GM18868 (cell line): ENCODE results near the gene SULT1A3.
A peak's percentile ranks its signal among the peaks of the same experiment; 100 is the strongest.
"Not testable (repeated sequence)": the region's sequence is repeated elsewhere in the genome, so short reads cannot be mapped to it uniquely, and the experiment has no call there.

ENCODE experiments used
- ATAC-seq: cut with Tn5 transposase; IDR thresholded peaks from one replicate; pipeline ENCODE4 v1.9.1; 2021; ENCODE audit warnings: mild to moderate bottlenecking, moderate library complexity; ENCODE audit not compliant: unreplicated experiment

The SULT1A3 gene

DNA sequence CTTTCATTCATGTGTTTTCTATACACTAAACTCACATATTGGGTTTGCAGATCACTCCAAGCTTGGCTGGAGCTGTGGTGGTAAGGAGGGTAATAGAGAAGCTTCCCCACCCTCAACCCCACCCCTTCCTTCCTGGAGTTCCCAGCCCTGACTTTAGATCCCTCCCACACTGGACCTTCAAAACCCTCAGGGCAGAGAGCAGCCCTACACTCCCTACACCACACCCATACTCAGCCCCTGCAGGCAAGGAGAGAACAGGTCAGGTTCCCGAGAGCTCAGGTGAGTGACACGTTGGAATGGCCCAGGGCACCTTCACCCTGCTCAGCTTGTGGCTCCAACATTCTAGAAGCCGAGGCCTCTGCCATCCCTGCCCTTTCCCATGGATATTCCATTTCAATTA, at the start of gene SULT1A3:
SULT1A3 (plus strand) TSS at position 207 of the 400 bp plus-strand sequence. CDS start 1,474 bp downstream, outside the sequence.
- not testable (repeated sequence) for ATAC-seq

GRCh38 chr16:30151091-30151490, 48.0 kb upstream of the SULT1A3 start:
- ATAC-seq, result no peak

DNA sequence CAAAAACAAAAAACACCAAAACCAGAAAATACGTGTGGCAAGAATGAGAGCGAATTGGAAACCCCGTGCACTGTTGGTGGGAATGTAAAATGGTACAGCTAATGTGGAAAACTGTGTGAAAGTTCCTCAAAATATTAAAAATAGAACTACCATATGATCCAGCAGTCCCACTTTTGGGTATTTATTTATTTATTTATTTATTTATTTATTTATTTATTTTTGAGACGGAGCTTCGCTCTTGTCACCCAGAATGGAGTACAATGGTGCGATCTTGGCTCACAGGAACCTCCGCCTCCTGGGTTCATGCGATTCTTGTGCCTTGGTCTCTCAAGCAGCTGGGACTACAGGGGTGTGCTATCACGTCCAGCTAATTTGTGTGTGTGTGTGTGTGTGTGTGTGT, 46.5 kb upstream of the SULT1A3 start:
- no peak for ATAC-seq

DNA sequence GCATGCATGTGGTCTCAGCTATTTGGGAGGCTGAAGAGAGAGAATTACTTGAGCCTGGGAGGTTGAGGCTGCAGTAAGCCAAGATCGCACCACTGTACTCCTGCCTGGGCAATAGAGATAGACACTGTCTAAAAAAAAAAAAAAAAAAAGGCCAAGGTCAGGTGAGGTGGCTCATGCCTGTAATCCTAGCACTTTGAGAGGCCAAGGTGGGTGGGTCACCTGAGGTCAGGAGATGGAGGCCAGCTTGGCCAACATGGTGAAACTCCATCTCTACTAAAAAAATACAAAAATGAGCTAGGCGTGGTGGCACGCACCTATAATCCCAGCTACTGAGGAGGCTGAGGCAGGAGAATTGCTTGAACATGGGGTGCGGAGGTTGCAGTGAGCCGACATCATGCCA, 43.9 kb upstream of the SULT1A3 start:
- no peak for ATAC-seq

GRCh38 chr16:30157214-30157613, 41.8 kb upstream of the SULT1A3 start:
- ATAC-seq, result no peak

- no peak for ATAC-seq
Observed at GRCh38 chr16:30163538-30163937, 35.5 kb upstream of the SULT1A3 start.

DNA sequence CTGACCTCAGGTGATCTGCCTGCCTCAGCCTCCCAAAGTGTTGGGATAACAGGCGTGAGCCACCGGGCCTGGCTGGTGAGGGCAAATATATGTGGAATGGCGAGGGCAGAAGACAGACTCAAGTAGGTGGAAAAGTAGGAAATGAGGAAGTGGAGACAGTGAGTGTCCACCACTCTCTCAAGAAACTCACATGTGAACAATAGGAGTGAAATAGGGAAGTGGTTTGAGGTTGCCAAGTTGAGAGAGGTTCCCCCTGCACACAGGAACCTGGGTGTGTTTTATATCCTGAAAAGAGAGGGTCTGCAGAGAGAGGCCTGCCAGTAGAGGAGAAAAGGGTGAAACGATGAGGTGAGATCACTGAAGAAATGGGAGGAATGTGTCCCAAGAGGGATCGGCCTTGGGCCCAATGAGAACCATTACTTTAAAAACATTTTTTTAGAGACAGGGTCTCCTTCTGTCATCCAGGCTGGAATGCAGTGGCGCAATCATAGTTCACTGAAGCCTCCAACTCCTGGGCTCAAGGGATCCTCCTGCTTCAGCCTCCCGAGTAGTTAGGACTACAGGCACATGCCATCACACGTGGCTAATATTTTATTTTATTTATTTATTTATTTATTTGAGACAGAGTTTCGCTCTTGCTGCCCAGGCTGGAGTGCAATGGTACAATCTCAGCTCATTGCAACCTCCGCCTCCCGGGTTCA, 32.7 kb upstream of the SULT1A3 start:
- ATAC-seq, result peak; percentile 67

DNA sequence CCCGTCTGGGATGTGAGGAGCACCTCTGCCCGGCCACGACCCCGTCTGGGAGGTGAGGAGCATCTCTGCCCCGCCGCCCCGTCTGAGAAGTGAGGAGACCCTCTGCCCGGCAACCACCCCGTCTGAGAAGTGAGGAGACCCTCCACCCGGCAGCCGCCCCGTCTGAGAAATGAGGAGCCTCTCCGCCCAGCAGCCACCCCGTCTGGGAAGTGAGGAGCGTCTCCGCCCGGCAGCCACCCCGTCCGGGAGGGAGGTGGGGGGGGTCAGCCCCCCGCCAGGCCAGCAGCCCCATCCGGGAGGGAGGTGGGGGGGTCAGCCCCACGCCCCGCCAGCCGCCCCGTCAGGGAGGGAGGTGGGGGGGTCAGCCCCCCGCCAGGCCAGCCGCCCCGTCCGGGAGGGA, 30.3 kb upstream of the SULT1A3 start:
- ATAC-seq, result not testable (repeated sequence)

- not testable (repeated sequence) for ATAC-seq
Observed at GRCh38 chr16:30169416-30169815, 29.6 kb upstream of the SULT1A3 start.

DNA sequence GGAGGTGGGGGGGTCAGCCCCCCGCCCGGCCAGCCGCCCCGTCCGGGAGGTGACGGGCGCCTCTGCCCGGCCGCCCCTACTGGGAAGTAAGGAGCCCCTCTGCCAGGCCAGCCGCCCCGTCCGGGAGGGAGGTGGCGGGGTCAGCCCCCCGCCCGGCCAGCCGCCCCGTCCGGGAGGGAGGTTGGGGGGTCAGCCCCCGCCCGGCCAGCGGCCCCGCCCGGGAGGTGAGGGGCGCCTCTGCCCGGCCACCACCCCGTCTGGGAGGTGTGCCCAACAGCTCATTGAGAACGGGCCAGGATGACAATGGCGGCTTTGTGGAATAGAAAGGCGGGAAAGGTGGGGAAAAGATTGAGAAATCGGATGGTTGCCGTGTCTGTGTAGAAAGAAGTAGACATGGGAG, 28.9 kb upstream of the SULT1A3 start:
- not testable (repeated sequence) for ATAC-seq

- ATAC-seq, result no peak
Observed at GRCh38 chr16:30173054-30173453, 26.0 kb upstream of the SULT1A3 start.

- ATAC-seq, result not testable (repeated sequence)
Observed at GRCh38 chr16:30176876-30177275, 22.2 kb upstream of the SULT1A3 start.

GRCh38 chr16:30179195-30179594, 19.9 kb upstream of the SULT1A3 start:
- no peak for ATAC-seq

- no peak for ATAC-seq
Observed at GRCh38 chr16:30179931-30180330, 19.1 kb upstream of the SULT1A3 start.

- no peak for ATAC-seq
Observed at GRCh38 chr16:30180741-30181140, 18.3 kb upstream of the SULT1A3 start.

DNA sequence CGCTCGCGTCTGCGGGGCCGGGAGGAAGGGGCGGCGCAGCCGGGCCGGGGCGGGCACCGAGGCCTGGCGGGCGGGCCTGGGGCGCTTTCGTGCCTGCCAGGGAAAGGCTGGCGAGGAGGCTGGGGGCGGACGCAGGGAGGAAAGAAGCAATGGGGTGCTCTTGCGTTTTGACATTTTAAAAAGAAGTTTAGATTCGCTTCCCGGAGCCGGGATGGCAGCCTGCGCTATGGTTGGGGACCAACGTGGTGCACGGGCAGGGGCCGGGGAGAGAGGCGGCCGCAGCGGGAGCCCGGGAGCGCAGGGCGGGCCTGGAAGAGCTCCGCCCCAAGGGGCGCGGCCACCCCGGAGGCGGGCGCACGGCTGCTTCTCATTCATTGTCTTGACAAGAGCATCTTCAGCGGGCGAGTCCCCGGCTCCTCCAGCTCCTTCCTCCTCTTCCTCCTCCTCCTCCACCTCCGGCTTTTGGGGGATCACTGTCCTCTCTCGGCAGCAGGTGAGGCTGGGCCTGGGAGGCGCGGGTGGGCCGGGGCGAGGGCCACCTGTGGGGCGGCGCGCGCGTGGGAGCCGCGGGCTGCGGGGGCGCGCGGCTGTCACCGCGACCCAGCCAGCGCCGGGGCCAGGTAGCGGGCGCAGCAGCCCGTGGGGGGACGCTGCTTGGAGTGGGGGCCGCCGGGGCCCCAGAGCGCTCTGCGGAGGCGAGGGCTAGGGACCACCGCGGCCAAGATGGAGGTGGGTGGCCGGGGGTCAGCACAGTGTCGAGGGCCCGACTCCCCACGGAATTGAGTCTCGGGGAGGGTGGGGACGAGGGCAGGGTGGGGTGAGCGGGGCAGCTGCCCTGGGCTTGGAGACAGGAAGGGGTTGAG, 15.6 kb upstream of the SULT1A3 start, which contains the start of gene CORO1A:
CORO1A (plus strand) TSS at position 370 of the 863 bp plus-strand sequence. CDS start 1,608 bp downstream, outside the sequence.
- ATAC-seq, result peak; percentile 57

- peak; percentile 33 for ATAC-seq
Observed at GRCh38 chr16:30184096-30184890, 14.8 kb upstream of the SULT1A3 start.

- ATAC-seq, result no peak
Observed at GRCh38 chr16:30184891-30185682, 14.0 kb upstream of the SULT1A3 start.

DNA sequence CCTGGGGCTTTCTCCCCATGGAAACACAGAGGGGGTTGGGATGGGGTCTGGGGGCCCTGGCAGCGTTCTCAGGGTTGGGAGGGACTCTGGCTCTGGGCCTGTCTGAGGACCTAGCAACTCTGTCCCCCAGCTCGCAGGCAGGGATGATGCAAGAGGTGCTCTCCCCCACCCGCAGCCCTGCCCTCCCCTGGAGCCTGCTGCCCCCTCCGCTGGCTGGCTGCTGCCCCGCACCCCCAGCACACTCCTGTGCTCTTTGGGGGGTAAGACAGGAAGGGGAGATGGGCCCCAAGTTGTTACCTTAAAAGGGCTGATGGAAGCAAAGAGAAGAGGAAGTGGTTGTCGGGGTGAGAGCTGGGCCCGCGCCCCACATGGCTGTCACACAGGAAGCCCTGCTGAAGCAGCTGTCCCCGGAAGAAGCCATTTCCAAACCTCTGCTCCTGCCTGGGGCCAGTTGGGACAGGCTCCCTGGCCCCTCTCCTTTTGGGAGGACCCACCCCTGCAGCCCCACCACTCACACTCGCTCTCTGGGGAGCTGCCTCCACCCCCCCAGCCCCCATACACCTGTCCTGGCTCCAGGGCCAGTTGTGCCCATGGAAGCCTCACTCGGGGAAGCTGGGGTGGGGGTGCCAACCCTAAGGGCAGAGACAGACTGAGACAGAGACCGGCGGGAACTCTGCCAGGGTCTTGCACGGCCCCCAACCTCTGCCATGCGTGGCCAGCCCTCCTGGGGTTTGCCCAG, 13.2 kb upstream of the SULT1A3 start:
- ATAC-seq, result peak; percentile 43

- ATAC-seq, result no peak
Observed at GRCh38 chr16:30186444-30186781, 12.6 kb upstream of the SULT1A3 start.
